ENCODE measurements around the gene PRSS50.

The PRSS50 gene

DNA sequence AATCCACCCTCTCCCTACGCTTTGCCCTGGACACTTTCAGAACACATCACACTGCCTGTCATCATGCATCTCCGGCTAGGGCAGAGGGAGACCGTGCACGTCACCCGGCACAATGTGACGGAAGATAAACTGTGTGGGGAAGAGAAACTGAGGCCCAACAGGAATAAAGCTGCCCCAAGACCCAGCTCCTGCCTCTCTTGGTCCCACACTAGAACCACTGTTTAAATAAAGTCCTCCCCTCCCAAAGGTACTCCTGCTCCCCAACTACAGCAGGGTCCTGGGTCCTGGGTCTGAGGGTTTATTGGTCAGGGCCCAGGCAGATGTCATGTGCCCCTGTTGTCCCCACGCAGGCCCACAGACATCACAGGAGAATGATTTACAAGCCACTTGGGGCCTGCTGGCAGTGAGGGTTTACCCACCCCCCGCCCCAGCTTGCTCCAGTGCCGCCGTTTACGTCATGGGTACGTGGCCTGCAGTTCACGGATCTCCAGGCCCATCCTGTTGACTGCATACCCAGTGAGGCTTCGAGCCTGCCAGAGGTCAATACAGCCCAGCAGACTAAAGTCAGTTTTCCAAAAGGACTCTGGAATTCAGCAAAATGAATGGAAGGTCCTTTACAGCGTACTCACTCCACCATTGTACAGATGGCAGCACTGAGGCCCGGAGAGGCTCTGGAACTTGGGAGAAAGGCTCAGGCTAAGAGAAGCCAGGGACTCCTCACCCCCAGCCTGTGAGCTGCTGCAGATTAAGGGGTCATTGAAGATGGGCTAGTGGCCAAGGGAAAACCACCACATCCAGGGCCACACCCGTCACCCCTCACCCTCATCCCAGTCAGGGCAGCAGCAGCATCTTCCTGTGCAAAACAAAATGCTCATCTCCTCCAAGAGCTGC, 47.4 kb downstream of the PRSS50 start:
- DNase-seq (ENCODE audit: low read depth): no peak

DNA sequence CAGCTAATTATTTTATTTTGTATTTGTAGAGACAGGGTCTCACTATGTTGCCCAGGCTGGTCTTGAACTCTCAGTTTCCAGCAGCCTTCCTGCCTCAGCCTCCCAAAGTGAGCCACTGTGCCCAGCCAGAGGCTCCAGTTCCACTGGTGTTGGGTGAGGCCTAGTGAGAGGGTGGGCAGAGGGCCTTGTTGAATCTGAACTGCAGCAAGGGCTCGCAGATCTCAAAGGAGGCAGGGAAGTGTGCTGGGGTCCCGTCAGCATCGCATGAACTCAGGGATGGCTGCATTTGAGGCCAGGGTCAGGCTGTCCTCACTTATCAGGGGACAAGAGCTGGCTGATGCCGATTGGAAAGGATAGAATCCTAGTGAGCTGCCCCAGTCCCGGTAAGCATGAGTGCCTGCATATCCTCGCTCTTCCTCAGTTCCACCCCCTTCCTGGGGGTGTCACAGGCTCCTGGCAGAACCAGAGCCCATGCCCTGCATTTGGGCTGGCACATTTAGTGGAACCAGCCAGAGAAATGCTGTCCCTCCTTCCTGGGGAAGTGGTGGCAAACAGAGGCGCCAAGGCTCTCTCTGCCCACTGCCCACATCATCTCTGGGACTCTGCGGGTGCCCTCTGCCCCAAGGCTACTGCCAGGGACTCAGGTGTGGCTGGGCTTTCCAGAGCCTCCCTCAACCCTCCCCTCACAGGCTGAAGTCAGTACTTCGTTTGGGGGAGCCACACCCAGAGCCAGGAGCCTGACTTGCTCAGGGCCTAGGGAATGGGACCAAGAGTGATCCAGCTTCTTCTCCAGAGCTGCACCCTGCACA, 48.3 kb downstream of the PRSS50 start:
- DNase-seq (ENCODE audit: low read depth): no peak

DNA sequence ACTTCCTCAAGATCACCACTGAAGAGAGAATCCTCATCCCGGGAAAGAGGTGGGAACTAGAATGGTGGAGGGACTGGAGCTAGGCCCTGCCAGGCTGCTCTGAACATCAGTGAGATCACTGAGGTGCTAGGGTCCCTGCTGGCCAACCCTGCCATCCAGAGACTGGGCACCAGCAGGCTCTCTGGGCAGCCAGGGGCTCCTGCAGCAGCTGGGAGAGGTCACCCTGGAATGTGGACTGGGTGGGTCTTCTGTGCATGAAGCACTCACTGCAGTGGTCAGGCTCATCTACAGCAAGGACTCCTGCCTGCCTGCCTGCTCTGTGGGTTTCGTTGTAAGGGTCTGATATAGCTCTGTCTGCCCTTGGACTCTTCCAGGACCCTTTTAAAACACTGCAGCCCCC, 49.1 kb downstream of the PRSS50 start:
- no peak for DNase-seq (ENCODE audit: low read depth)

DNA sequence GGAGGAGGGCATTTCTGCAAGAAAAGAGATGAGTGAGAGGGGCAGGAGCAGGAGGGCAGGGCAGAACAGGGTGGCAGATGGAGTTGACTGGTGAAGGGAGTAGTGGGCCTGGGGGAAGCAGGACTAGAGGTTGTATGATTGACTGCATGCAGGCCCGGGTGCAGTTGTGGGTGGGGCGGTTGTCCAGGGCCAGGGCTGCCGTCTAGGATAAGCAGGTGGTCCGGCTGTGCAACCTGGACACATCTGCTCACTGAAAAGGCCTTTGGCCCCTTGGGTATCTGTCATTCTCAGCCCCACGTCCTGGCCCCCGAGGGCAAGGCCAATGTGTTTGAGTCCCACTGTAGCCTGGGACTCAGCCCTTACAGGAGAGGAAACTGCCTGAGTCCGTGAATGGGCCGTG, 49.6 kb downstream of the PRSS50 start:
- no peak for DNase-seq (ENCODE audit: low read depth)

DNA sequence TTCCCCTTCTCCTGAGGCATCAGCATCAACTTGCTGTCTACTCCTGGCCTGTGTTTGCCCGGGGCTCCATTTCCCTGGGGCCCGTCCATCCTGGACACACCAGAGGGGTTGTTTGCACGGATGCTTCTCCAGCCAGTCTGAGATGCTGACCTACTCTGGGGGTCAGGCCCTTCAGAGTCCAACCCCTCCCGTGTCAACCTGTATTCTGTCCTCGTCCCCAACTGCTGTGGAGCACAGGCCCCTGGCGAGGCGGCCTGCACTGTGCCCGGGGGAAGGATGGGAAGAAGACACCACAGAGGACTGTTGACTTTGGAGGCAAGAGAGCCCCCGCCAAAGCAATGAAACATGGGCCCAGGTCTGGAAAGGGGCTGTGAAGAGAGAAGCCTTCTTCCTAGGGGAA, 50.0 kb downstream of the PRSS50 start:
- no peak for DNase-seq (ENCODE audit: low read depth)

DNA sequence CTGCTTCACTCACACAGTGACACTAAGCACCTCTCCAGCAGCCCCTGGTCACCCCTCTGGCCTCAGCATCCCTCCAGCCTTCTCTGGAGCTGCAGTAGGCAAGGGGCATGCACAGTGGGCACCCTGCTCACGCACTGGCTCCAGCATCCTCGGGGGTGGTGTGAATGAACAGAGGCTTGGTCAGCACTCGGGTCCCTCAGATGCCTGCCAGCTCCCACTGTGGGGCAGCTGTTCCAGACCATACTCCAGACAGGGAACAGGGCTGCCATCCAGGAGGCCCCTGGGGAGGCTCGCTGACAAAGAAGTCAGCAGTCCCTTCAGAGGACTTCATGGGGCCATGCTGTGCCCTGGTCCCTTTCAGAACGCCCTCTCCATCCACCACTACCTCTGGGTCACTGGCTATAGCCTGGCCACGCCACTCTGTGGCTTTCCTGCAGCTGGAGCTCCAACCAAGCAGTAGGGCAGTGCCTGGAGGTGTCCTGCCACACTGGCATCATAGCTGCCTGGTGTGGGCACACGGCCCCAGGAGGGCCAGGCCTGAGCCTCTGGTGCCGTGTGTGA, 50.5 kb downstream of the PRSS50 start:
- DNase-seq (ENCODE audit: low read depth): no peak

DNA sequence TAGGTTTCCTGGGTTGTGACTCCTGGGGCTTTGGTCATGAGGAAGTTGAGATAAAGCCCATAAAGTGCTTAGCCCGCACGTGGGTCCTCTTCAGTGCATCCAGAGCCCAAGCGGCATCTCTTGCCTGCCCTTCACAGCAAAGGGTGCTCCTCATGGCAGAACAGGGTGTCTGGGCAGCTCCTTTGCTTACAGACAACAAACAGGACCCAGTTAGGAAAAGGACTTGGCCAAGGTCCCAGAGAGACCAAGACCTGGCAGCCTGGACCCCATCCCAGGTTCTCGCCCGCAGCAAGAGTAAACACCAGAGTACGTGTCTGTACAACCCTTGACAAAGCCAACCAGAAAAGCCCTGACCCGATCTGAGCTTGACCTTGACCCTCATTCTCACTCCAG, 51.2 kb downstream of the PRSS50 start:
- DNase-seq (ENCODE audit: low read depth): no peak

DNA sequence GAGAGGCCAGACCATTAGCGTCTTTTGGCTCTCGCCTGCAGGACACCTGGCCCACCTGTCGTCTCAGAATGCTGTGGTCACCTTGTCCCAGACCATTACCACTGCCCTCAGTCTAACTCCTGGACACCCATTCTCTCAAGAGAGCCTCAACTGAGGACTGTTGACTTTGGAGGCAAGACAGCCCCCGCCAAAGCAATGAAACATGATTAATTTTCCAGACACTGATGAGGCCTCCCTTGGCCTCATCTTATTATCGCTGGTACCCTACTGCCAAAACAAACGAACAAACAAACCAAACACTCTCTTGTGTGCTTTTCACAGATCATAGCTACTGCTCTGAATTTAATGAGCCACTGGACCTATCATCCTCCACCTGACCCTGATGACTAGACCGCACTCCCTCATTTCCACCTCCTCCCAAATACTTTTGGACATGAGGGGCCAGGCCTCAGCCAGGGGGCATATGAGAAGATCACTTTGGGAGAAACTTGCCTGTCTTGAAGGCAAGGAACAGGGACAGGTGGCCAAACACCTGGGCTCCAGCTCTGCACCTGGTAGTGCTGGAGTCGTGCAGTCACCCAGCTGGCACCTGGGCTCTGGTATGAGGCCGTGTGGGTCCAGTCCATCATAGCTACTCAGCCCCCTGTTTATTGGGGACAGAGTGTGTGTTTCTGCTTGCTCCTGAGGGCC, 51.8 kb downstream of the PRSS50 start:
- DNase-seq (ENCODE audit: low read depth): no peak

DNA sequence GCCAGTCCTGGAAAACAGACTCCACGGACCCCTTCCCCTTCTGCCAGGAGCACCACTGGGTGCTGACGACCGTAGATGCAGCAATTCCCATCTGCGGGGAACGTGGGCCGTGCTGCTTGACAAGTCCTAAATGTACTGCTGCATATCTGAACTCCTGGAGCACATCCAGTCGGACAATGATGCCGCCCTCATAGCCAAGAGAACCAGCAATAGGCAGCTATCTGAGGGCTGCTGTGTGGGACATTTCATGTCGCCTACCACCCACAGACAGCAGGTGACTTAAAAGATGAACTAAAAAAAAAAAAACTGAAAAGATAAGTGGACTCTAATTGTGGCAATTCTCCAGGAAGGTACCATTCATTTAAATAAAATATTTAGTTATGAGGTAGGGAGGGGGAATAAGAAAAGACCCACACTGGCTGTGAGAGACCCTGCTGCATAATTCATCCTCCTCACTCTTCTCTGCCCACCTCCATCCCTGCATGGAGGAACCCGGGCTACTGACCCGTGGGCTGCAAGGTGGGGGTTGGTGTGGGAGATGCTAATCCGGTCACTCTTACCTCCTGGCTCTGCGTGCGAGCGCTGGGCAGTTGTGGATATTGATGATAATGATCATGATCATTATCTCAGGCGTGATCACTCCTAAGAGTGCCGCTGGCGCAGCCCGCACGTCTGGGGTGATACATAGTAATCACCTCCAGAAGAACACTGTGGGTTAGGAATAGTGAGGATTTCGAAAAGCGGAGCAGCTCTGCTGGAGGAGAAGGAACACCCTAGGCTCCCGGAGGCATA, 52.5 kb downstream of the PRSS50 start:
- DNase-seq (ENCODE audit: low read depth): no peak

DNA sequence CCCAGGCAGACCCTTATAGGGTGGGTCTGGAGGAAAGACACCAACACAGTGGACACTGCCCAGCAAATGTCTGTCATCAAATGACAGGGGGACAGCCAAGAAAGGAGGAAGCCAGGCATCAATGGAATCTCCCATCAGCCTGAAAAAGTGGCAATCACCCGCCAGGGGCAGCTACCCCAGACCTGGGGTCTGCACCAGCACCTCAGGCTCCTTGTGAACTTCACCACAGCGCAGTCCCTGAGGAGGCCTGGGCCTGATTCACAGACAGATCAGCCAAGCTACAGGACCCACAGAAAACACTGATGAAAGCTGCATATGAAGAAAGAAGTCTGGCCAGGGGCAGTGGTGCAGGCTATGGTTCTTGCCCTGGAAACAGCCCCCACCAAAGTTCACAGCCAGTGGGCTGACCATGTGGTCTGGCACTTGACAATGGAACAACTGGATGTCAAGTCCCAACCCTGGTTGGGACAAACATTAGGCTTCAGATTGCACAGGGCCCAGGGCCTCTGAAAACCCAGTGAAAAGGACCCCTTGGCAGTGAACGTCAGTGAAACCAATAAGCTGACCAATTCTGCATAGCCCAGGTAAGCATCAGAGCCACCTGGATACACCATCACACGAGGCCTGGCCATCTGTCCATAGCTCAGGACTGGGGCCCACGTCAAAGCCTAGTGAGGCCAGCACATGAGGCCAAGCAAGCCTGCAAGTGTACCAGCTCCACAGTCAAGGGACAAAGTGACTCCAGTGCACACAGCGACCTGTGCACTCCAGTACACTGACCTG, 53.3 kb downstream of the PRSS50 start:
- no peak for DNase-seq (ENCODE audit: low read depth)

DNA sequence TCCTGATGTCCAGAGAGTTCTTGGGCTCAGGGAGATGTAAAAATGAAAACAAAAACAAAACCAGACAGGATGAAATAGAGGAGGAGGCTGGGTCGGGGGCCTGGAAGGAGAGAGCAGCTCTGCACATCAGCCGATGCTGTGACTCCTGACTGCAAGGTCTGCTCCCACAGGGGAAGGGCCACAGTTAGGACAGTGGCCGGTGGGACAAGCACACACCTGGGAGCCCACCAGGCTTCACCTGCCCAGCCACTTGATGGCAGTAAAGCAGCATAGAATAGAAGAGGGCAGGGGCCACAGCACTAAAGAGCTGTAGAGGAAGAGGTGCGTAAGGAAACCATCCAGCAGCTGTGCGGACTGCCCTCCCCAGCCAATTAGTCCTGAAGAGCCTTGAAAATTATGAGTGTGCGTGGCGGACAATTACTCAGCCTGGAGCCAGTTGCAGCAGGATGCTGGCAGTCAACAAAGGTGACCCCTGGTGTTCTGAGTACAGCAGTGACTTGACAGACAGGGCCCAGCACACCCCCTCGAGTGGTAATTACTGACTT, 54.0 kb downstream of the PRSS50 start:
- DNase-seq (ENCODE audit: low read depth): no peak

DNA sequence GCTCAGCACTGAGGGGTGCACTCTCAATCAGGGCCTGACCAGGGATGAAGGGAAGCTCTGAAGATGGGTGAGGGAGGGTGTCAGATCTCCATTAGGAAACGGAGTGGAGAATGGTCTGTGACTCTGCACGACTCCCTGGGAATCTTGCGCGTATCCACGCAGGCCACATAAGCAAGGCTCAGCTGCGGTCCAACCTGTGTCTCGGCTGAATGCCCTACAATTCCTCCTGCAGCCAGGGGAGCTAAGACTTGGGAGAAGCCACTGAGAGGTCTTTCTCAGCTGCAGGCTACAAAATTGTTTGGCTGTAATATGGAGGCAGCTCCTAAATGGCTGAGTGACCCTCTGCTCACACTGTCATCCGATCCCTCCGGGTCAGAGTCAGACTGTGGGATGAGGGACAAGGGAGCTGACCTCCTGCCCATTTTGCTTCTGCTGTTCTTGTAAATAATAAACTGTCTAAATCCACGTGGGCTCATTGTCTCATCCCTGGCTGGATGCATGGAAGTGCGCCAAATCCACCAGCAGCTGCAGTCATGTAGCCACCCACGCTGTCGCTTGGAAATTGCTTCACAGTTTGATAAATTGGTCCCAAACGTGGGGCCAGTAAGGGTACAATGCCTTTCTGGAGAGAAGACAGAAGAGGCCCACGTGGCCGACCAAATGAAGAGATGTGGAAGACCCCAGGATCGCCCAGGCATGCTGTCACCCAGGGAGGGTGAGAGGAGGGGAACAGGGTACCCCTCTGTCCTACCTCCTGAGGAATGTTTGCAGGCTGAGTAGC, 54.7 kb downstream of the PRSS50 start:
- DNase-seq (ENCODE audit: low read depth): no peak

All from T-helper 22 cell (primary cell).